Panc1 (cell line): ENCODE results near the gene CDK8.

Experiments
- CTCF ChIP-seq: fragments of 450-650 bp; IDR thresholded peaks from 2 replicates; pipeline ENCODE4 v1.5.1; 2017; ENCODE audit warnings: mild to moderate bottlenecking
- POLR2AphosphoS5 ChIP-seq: IDR thresholded peaks from 2 replicates; pipeline ENCODE4 v1.6.1; 2012; ENCODE audit warnings: mild to moderate bottlenecking, low read depth, low read length, moderate library complexity
- REST ChIP-seq, 2 experiments: IDR thresholded peaks; 2 replicates each; pipeline ENCODE4 v1.6.1; 2011 to 2012; ENCODE audit warnings: low read depth in 2 of 2, control low read depth in 1 of 2, low read length in 1 of 2, mild to moderate bottlenecking in 1 of 2, moderate library complexity in 1 of 2; ENCODE audit not compliant: insufficient read depth in 1 of 2
- SIN3A ChIP-seq: IDR thresholded peaks from 2 replicates; pipeline ENCODE4 v1.6.1; 2012; ENCODE audit warnings: low read depth, mild to moderate bottlenecking, low read length, moderate library complexity, borderline replicate concordance; ENCODE audit not compliant: insufficient read depth
- TCF7L2 ChIP-seq: IDR thresholded peaks from 2 replicates; pipeline ENCODE4 v1.6.1; 2011; ENCODE audit warnings: mild to moderate bottlenecking, low read depth, low read length, inconsistent platforms

- no peak for TF ChIP-seq CTCF
- no peak for TF ChIP-seq SIN3A
- TF ChIP-seq REST (IDR thresholded peaks at IDR 0.05; ENCODE audit: insufficient read depth in 1 of 2, low read depth in 2 of 2, low read length in 1 of 2), result no peak
- TF ChIP-seq POLR2AphosphoS5, result no peak
- no peak for TF ChIP-seq TCF7L2
Measured at GRCh38 chr13:26362261-26362660, 108.3 kb downstream of the CDK8 start.
